K562 (cell line): ENCODE results near the gene GUCY2F. TPM values are rescaled to one million over a fixed set of nuclear protein-coding genes. Genes with fewer than 3 reads are reported as not detected.

ENCODE experiments used
- ATAC-seq: fragments of 200-7000 bp; cut with Tn5 transposase; 3 replicates; pipeline ENCODE4 v1.9.1; 2020; ENCODE audit warnings: moderate library complexity
- BruUV-seq: library from RNA; stranded (reverse); fragments of 400-500 nt; replicated peaks from 2 replicates; lab custom pipeline; 2021; lab: Mats Ljungman, UMichigan
- CTCF ChIA-PET: fragments of 300-600 bp; formaldehyde crosslinking; extraction: SDS; loops from one replicate; lab custom pipeline; 2021; ENCODE audit warnings: low intra/inter-chr PET ratio; lab: Yijun Ruan, JAX
- POLR2A ChIA-PET: fragments of 300-600, 350-650 bp; sonication (Branson Sonifier 250); formaldehyde crosslinking; extraction: SDS; loops from one replicate; lab custom pipeline; 2021; ENCODE audit warnings: antibody characterized with exemption, inconsistent platforms; lab: Yijun Ruan, JAX
- DNase-seq, 4 experiments: peaks; one replicate each; pipeline versions ENCODE4 v3.0.0 to v3.0.0-alpha.2; 2011 to 2018; ENCODE audit warnings: low spot score in 3 of 4, mixed read lengths in 3 of 4; ENCODE audit errors: extremely low read depth in 1 of 4
- FAIRE-seq: peaks from 2 replicates; lab custom pipeline; 2011; peaks lifted over from hg19 to GRCh38; lab: Jason Lieb, UNC
- H2AFZ ChIP-seq: 2 replicates; pipeline ENCODE4 v1.6.0; 2011; ENCODE audit warnings: low read depth, low read length, control low read depth, inconsistent platforms
- H3K27ac ChIP-seq: fragments of 200-600 bp; 3 replicates; pipeline ENCODE4 v1.8.0; 2011; ENCODE audit warnings: low read depth, mild to moderate bottlenecking, control low read depth, inconsistent platforms, low read length, moderate library complexity, mixed read lengths; ENCODE audit errors: extremely low read depth
- H3K27me3 ChIP-seq, 2 experiments: fragments of 300-600 bp in 1 of 2; 2 replicates in 1 of 2; 3 replicates in 1 of 2; pipeline versions ENCODE4 v1.6.0 to v1.8.0; 2011; ENCODE audit warnings: inconsistent platforms in 2 of 2, low read length in 2 of 2, mild to moderate bottlenecking in 1 of 2, mixed read lengths in 1 of 2, moderate library complexity in 1 of 2; ENCODE audit not compliant: control insufficient read depth in 2 of 2, insufficient read depth in 2 of 2
- H3K36me3 ChIP-seq: fragments of 300-600 bp; 3 replicates; pipeline ENCODE4 v1.8.0; 2011; ENCODE audit warnings: mild to moderate bottlenecking, low read length, inconsistent platforms; ENCODE audit not compliant: control insufficient read depth, insufficient read depth
- H3K4me1 ChIP-seq, 2 experiments: fragments of 200-600 bp in 1 of 2; replicated peaks in 1 of 2; 2 replicates in 1 of 2; 3 replicates in 1 of 2; pipeline versions ENCODE4 v1.5.1 to v1.8.0; 2011; ENCODE audit warnings: inconsistent platforms in 2 of 2, low read length in 2 of 2, mild to moderate bottlenecking in 1 of 2, mixed read lengths in 1 of 2, moderate library complexity in 1 of 2; ENCODE audit not compliant: control insufficient read depth in 2 of 2, insufficient read depth in 2 of 2
- H3K4me2 ChIP-seq: 2 replicates; pipeline ENCODE4 v1.6.1; 2011; ENCODE audit warnings: low read length, control low read depth, inconsistent platforms, mixed read lengths; ENCODE audit not compliant: insufficient read depth
- H3K4me3 ChIP-seq: fragments of 200-600 bp; sonication (generic), shearing (Covaris generic); 2 replicates; pipeline ENCODE4 v1.5.1; 2016; ENCODE audit warnings: control low read depth, inconsistent platforms
- H3K79me2 ChIP-seq: fragments of 200-600 bp; 3 replicates; pipeline ENCODE4 v1.8.0; 2011; ENCODE audit warnings: low read length, inconsistent platforms; ENCODE audit not compliant: control insufficient read depth, insufficient read depth
- H3K9ac ChIP-seq, 2 experiments: 2 replicates each; pipeline versions ENCODE4 v1.6.0 to v1.6.1; 2011; ENCODE audit warnings: low read depth in 2 of 2, low read length in 2 of 2, control low read depth in 1 of 2, inconsistent platforms in 1 of 2, mild to moderate bottlenecking in 1 of 2, mixed read lengths in 1 of 2; ENCODE audit not compliant: insufficient read depth in 1 of 2
- H3K9me1 ChIP-seq: one replicate; pipeline ENCODE4 v1.6.0; 2011; ENCODE audit warnings: inconsistent platforms, mild to moderate bottlenecking, low read length, moderate library complexity; ENCODE audit not compliant: control insufficient read depth, insufficient read depth
- H3K9me3 ChIP-seq: replicated peaks from 2 replicates; pipeline ENCODE4 v1.5.1; 2011; ENCODE audit warnings: low read depth, low read length, inconsistent platforms; ENCODE audit not compliant: control insufficient read depth, insufficient read depth
- H4K20me1 ChIP-seq: replicated peaks from 2 replicates; pipeline ENCODE4 v1.6.1; 2011; ENCODE audit warnings: low read length, inconsistent platforms, mixed read lengths; ENCODE audit not compliant: control insufficient read depth, insufficient read depth
- FOXA3 ChIP-seq, 2 experiments: fragments of 450-650 bp in 1 of 2; sonication (generic) in 1 of 2; formaldehyde crosslinking; IDR thresholded peaks in 1 of 2; conservative IDR thresholded peaks in 1 of 2; 2 replicates each; pipeline versions ENCODE4 v1.4.0 to v1.8.0; 2020 to 2022; ENCODE audit warnings: mild to moderate bottlenecking in 2 of 2, missing genetic modification reagents in 1 of 2
- WGBS: fragments of 100-300 bp; shearing (Covaris generic); methylation state at CpG from one replicate; pipeline ENCODE4 v1.1.6; 2016; ENCODE audit warnings: low coverage, mixed read lengths; ENCODE audit not compliant: insufficient coverage; ENCODE audit errors: missing lambda C conversion rate; 5-methylcytosine and 5-hydroxymethylcytosine counted together
- in situ Hi-C: fragments of 300-500 bp; cut with MboI; formaldehyde crosslinking; loops from 4 replicates; pipeline ENCODE4 v1.15.0; 2018; ENCODE audit warnings: inconsistent platforms, mixed read lengths
- intact Hi-C: fragments of 100-400 bp; cut with micrococcal nuclease; formaldehyde crosslinking; loops from 2 replicates; pipeline ENCODE4 v1.14.2; 2022
- polyA plus RNA-seq, 8 experiments: library from polyadenylated mRNA; depleted of rRNA in 4 of 8; stranded (reverse) in 5 of 8; unstranded in 3 of 8; fragments of >200 nt; fragmentation: Nextera tagmentation in 2 of 8; fragmentation: Illumina TruSeq in 1 of 8; extraction: Ambion mirVana in 2 of 8; extraction: Trizol in 1 of 8; gene quantifications; 2 replicates each; pipeline versions ENCODE4 v1.2.1 to v1.2.3, GENCODE V29; 2011 to 2014; ENCODE audit warnings: inconsistent platforms in 1 of 8, missing spikeins in 1 of 8
- total RNA-seq, 7 experiments: library from RNA; depleted of rRNA in 6 of 7; stranded (reverse); fragments of >200 nt in 6 of 7; fragmentation: Illumina TruSeq in 2 of 7; extraction: Trizol in 2 of 7; gene quantifications; 2 replicates each; pipeline versions ENCODE4 v1.2.1 to v1.2.3, GENCODE V29; 2011 to 2021; ENCODE audit warnings: low replicate concordance in 1 of 7
- TF ChIP-seq, protein P1 (sequence below): fragments of 450-650 bp; IDR thresholded peaks from 2 replicates; pipeline ENCODE4 v1.6.1; 2016; ENCODE audit warnings: missing biosample characterization, missing genetic modification characterization

Gene GUCY2F
- total and polyA plus RNA-seq, 9 of the 15 experiments (the other 6 are each of a cell fraction or from before 2014, with no cell fraction given), result 0.01 to 0.06 (median 0.05) TPM; not detected in 6

DNA sequence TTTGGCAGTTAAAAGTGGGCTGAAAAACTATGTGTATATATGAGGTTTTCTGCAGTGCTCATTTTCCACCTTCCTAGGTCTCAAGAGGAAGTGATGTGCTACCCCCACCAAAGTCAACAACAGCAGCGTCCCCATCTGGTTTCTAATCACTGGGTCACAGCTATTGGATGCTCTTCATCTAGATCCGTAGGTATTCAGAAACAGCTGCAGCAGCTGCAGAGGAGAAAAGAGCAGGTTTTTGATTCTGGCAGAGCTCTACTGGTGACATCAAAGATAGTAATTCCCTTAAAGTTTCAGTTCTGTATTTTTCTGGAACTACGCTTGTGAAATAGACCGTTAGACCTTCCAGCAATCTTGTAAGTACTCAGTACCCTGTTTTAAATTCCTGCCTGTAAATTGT lies 5.8 kb upstream of the GUCY2F start:
- no peaks in the 10 kb centered on the region for H3K27me3 ChIP-seq
- no TSS peak for BruUV-seq
- no peaks in the 10 kb centered on the region for H3K9me3 ChIP-seq
- H3K36me3 ChIP-seq, result no peaks in the 10 kb centered on the region
- no peaks in the 10 kb centered on the region for H4K20me1 ChIP-seq
- H3K4me3 ChIP-seq, result no peak overlapping the region
- TF ChIP-seq, protein P1, sequence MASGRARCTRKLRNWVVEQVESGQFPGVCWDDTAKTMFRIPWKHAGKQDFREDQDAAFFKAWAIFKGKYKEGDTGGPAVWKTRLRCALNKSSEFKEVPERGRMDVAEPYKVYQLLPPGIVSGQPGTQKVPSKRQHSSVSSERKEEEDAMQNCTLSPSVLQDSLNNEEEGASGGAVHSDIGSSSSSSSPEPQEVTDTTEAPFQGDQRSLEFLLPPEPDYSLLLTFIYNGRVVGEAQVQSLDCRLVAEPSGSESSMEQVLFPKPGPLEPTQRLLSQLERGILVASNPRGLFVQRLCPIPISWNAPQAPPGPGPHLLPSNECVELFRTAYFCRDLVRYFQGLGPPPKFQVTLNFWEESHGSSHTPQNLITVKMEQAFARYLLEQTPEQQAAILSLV (tag), result no peak
- peak in 1 of 2 experiments; percentile 63; a peak in 1 of 4 replicates for TF ChIP-seq FOXA3 (CRISPR knock-in tag; conservative IDR thresholded peaks at IDR 0.05 in 1 of 2, IDR thresholded peaks at IDR 0.05 in 1 of 2)
- no peaks in the 10 kb centered on the region for H3K9me1 ChIP-seq
- CTCF ChIA-PET, result interaction anchor here (3.5 kb wide), 1 partner anchor 403 kb away, joined by 13 read pairs; no protein-coding TSS in a partner anchor
- in situ Hi-C loops (loop anchor here (10.0 kb wide), 1 partner anchor 147 kb away; no protein-coding TSS in a partner anchor), intact Hi-C loops (loop anchor here (10.0 kb wide), 1 partner anchor 667 kb away; no protein-coding TSS in a partner anchor)
- DNase-seq (no peak), FAIRE-seq (no peak), ATAC-seq (no peak)
- H3K9ac ChIP-seq, result no peak overlapping the region
- H3K27ac ChIP-seq, result no peak overlapping the region
- 0% methylated on average over 4 of the region's 4 CpGs for WGBS
- no peak overlapping the region for H2AFZ ChIP-seq
- POLR2A ChIA-PET, result no interaction called here
- no peaks in the 10 kb centered on the region for H3K79me2 ChIP-seq
- H3K4me2 ChIP-seq, result no peak overlapping the region
- no peaks in the 10 kb centered on the region for H3K4me1 ChIP-seq
